ENCODE measurements around the gene MYOCD. TPM values are rescaled to one million over a fixed set of nuclear protein-coding genes. Genes with fewer than 3 reads are reported as not detected.

Gene MYOCD, protein sequence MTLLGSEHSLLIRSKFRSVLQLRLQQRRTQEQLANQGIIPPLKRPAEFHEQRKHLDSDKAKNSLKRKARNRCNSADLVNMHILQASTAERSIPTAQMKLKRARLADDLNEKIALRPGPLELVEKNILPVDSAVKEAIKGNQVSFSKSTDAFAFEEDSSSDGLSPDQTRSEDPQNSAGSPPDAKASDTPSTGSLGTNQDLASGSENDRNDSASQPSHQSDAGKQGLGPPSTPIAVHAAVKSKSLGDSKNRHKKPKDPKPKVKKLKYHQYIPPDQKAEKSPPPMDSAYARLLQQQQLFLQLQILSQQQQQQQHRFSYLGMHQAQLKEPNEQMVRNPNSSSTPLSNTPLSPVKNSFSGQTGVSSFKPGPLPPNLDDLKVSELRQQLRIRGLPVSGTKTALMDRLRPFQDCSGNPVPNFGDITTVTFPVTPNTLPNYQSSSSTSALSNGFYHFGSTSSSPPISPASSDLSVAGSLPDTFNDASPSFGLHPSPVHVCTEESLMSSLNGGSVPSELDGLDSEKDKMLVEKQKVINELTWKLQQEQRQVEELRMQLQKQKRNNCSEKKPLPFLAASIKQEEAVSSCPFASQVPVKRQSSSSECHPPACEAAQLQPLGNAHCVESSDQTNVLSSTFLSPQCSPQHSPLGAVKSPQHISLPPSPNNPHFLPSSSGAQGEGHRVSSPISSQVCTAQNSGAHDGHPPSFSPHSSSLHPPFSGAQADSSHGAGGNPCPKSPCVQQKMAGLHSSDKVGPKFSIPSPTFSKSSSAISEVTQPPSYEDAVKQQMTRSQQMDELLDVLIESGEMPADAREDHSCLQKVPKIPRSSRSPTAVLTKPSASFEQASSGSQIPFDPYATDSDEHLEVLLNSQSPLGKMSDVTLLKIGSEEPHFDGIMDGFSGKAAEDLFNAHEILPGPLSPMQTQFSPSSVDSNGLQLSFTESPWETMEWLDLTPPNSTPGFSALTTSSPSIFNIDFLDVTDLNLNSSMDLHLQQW
- 2.6 and 2.8 TPM in 2 replicates for total RNA-seq (2022)
- Bru-seq, nascent RNA = percentile 37 among the genes with signal in this experiment
- BruChase-seq, experiment 1, labeled RNA remaining after a 2-hour chase = percentile 42 among the genes with signal in this experiment
- BruChase-seq, experiment 2, labeled RNA remaining after a 6-hour chase = percentile 40 among the genes with signal in this experiment
- long read RNA-seq = 0 reads

DNA sequence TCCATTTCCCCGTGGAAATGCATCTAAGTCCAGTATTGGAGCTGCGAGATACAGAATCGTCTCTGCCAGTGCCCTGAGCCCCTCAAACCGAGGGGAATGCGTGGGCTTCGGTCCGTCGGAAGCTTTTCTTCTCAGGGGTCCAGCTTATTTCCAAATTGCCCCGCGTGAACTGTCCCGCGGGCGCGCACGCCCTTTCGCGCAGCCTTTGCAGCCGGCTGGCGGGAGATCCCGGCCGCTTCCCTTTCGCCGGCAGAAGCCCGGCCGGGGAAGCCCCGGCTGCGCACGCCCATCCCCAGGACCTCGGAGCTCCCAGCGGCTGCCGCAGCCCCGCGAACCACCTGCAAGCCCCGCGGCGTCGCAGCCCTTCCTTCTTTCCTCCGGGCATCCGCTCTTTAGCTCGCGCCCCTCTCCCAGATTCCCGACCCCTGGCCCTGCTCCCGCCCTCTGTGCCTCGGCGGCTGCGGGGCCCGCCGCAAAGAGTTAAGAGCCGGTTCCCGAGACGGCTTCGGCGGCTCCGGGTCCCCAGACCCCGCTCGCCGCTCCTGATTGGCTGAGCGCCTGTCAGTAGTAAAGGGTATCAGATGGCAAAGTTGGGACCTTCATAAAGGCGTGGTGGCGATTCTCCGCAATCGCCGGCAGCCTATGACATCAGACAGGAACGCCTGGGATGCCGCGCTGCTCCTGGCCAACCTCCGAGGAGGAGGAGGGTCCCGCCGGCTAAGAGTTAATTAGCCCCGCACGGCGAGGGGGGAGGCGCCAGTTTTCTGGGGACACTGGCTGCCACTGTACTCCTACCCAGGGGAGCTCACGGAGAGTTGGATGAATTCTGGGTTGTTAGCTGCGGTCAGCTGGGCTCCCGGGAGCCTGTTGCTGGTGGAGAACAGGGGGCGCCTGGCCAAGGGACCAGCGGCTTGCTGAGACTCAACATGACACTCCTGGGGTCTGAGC, at the start of gene MYOCD:
MYOCD (plus strand) TSS at position 628 of the 948 bp plus-strand sequence; CDS start at position 927, 299 bp downstream.
- Histone ChIP-seq H3K27me3 (replicated peaks; ENCODE audit: control insufficient read depth, insufficient read depth, low read length) (no peaks in the 10 kb centered on the region), H3K4me3 (ENCODE audit: low read depth, low read length) (peak within 1 kb of the TSS; percentile 19), H3K9me3 (no peaks in the 10 kb centered on the region), H3K4me1 (no peaks in the 10 kb centered on the region), H3K36me3 (ENCODE audit: control insufficient read depth, insufficient read depth, low read length) (no peaks in the 10 kb centered on the region)
- Mint-ChIP-seq H3K4me3 (ENCODE audit: unreplicated experiment) (peak within 1 kb of the TSS; percentile 67), H3K4me1 (ENCODE audit: low read depth, unreplicated experiment) (no peaks in the 10 kb centered on the region), H3K9me3 (ENCODE audit: unreplicated experiment) (no peaks in the 10 kb centered on the region), H3K36me3 (ENCODE audit: insufficient read depth, unreplicated experiment) (no peaks in the 10 kb centered on the region), H3K27me3 (ENCODE audit: insufficient read depth, unreplicated experiment) (peaks cover 2% of the 10 kb centered on the region), H3K27ac (ENCODE audit: unreplicated experiment) (no peak within 1 kb of the TSS)
- TF ChIP-seq, protein P1, sequence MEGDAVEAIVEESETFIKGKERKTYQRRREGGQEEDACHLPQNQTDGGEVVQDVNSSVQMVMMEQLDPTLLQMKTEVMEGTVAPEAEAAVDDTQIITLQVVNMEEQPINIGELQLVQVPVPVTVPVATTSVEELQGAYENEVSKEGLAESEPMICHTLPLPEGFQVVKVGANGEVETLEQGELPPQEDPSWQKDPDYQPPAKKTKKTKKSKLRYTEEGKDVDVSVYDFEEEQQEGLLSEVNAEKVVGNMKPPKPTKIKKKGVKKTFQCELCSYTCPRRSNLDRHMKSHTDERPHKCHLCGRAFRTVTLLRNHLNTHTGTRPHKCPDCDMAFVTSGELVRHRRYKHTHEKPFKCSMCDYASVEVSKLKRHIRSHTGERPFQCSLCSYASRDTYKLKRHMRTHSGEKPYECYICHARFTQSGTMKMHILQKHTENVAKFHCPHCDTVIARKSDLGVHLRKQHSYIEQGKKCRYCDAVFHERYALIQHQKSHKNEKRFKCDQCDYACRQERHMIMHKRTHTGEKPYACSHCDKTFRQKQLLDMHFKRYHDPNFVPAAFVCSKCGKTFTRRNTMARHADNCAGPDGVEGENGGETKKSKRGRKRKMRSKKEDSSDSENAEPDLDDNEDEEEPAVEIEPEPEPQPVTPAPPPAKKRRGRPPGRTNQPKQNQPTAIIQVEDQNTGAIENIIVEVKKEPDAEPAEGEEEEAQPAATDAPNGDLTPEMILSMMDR (IDR thresholded peaks at IDR 0.05; ENCODE audit: insufficient read depth in 1 of 2, low read depth in 1 of 2, low read length in 1 of 2, severe bottlenecking in 1 of 2, unreplicated experiment in 1 of 2) = no peak
- no TSS peak for BruUV-seq (replicated peaks)
- DNase-seq = peak in 1 of 2 experiments; percentile 21
- CTCF ChIA-PET = no interaction called here
- intact Hi-C loops (cut with micrococcal nuclease; ENCODE audit: unreplicated experiment) = no loop called here
- POLR2A ChIA-PET = no interaction called here

DNA sequence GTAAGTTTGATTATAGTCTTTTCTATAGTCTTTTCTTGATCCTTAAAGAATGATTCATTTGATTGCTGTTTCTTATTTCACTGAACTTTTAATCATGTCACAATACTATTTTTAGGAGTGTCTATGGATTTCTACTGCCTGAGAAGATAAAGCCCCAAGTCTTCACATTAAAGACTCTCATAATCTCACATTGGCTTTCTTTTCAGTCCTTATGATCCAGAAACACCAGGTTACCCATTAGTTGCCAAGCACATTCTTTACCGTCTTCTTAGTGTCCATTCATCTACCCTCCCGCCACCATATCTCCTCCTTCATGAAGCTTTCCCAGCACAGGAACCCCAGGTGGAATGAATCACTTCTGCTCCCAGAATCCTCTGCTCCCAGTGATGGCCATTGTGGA, 49.5 kb upstream of the MYOCD start:
- TF ChIP-seq, protein P1 (IDR thresholded peaks at IDR 0.05; ENCODE audit: insufficient read depth in 1 of 2, low read depth in 1 of 2, low read length in 1 of 2, severe bottlenecking in 1 of 2, unreplicated experiment in 1 of 2) = no peak

More for the DNA sequence above, 49.5 kb upstream of the MYOCD start:
- intact Hi-C loops (cut with micrococcal nuclease; ENCODE audit: unreplicated experiment) = no loop called here
- Histone ChIP-seq H3K4me1 (no peaks in the 10 kb centered on the region), H3K27me3 (replicated peaks; ENCODE audit: control insufficient read depth, insufficient read depth, low read length) (no peaks in the 10 kb centered on the region), H3K9me3 (no peaks in the 10 kb centered on the region), H3K36me3 (ENCODE audit: control insufficient read depth, insufficient read depth, low read length) (no peaks in the 10 kb centered on the region), H3K4me3 (ENCODE audit: low read depth, low read length) (no peak overlapping the region)
- ChIA-PET CTCF (no interaction called here), POLR2A (no interaction called here)
- Mint-ChIP-seq H3K4me1 (ENCODE audit: low read depth, unreplicated experiment) (peaks cover 8% of the 10 kb centered on the region), H3K4me3 (ENCODE audit: unreplicated experiment) (no peak overlapping the region), H3K9me3 (ENCODE audit: unreplicated experiment) (no peaks in the 10 kb centered on the region), H3K27ac (ENCODE audit: unreplicated experiment) (no peak overlapping the region), H3K27me3 (ENCODE audit: insufficient read depth, unreplicated experiment) (no peaks in the 10 kb centered on the region), H3K36me3 (ENCODE audit: insufficient read depth, unreplicated experiment) (no peaks in the 10 kb centered on the region)
- no TSS peak for BruUV-seq (replicated peaks)
- DNase-seq = no peak
